Measurements from ENCODE around the gene SMARCA4.

SMARCA4 gene

GRCh38 chr19:11007385-11007784 lies 46.6 kb downstream of the SMARCA4 start:
- FAIRE-seq (no peak), DNase-seq (ENCODE audit: insufficient read length) (no peak)
- TF ChIP-seq POLR2A (IDR thresholded peaks at IDR 0.05; ENCODE audit: low read depth, low read length): no peak
- TF ChIP-seq POLR2AphosphoS5 (IDR thresholded peaks at IDR 0.05; ENCODE audit: low read depth, low read length): no peak
- TF ChIP-seq TAF1 (IDR thresholded peaks at IDR 0.05; ENCODE audit: borderline replicate concordance, low read depth, low read length): no peak

- DNase-seq (ENCODE audit: insufficient read length) (no peak), FAIRE-seq (no peak)
- no peak for TF ChIP-seq POLR2AphosphoS5 (IDR thresholded peaks at IDR 0.05; ENCODE audit: low read depth, low read length)
- TF ChIP-seq TAF1 (IDR thresholded peaks at IDR 0.05; ENCODE audit: borderline replicate concordance, low read depth, low read length): no peak
- TF ChIP-seq POLR2A (IDR thresholded peaks at IDR 0.05; ENCODE audit: low read depth, low read length): no peak
Measured at GRCh38 chr19:11007962-11008532, 47.2 kb downstream of the SMARCA4 start.

DNA sequence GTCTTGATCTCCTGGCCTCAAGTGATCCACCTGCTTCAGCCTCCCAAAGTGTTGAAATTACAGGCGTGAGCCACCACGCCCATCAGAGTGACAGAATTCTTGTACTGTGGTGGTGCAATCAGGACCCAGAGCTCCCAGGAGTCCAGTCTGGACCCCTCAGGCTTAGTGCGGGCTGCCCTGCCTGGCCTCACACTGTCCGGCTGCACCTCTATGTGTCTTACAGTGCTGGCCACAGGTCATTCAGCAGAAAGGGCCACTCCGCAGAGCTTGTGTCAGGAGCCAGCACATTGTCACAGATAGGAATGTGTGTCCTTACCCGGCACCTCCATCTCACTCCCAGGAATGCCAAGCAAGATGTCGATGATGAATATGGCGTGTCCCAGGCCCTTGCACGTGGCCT lies 49.2 kb downstream of the SMARCA4 start:
- TF ChIP-seq TAF1 (IDR thresholded peaks at IDR 0.05; ENCODE audit: borderline replicate concordance, low read depth, low read length) (no peak), POLR2AphosphoS5 (IDR thresholded peaks at IDR 0.05; ENCODE audit: low read depth, low read length) (no peak)
- no peak for FAIRE-seq

DNA sequence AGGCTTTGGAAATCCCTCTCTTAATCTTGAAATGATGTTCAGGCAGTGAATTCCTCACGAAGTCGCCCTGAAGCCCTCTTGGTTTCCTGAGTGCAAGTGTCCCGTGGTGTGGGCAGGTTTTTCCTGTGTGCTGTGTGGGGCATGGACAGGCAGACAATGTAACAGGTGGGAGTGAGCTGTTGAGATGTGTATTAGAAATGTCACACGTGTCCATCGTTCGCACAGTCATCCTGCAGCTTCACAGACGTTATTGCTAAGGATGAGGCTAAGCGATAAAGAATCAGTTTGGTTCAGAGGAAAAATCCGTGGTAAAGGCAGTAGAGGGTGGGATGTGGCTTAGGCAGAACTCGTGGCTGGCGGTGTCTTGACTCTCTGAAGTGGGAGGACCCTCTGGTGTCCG lies 51.7 kb downstream of the SMARCA4 start:
- TF ChIP-seq TAF1 (IDR thresholded peaks at IDR 0.05; ENCODE audit: borderline replicate concordance, low read depth, low read length) (no peak), POLR2AphosphoS5 (IDR thresholded peaks at IDR 0.05; ENCODE audit: low read depth, low read length) (no peak), POLR2A (IDR thresholded peaks at IDR 0.05; ENCODE audit: low read depth, low read length) (no peak)
- DNase-seq (ENCODE audit: insufficient read length) (no peak), FAIRE-seq (no peak)

More for the DNA sequence above, 49.2 kb downstream of the SMARCA4 start:
- DNase-seq (ENCODE audit: insufficient read length): no peak

DNA sequence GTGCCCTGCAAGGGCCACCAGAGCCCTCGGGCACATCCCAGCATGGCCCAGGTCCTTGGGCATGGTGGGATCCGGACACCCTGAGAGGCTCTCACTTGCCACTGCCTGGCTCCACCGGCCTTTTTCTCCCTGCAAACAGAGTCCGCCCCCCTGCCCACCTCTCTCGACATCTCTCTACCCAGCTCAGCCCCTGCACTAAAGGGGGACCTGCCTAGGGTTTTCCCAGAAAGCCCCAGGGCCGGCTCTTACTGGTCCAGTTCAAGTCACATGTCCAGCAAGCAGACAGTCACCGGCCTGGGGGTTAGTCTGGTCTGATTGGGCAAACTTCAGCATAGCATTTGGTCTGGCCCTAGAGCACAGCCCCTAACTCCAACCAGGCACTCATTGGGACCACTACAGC lies 52.9 kb downstream of the SMARCA4 start:
- TF ChIP-seq POLR2A (IDR thresholded peaks at IDR 0.05; ENCODE audit: low read depth, low read length) (no peak), POLR2AphosphoS5 (IDR thresholded peaks at IDR 0.05; ENCODE audit: low read depth, low read length) (no peak), TAF1 (IDR thresholded peaks at IDR 0.05; ENCODE audit: borderline replicate concordance, low read depth, low read length) (no peak)
- no peak for FAIRE-seq
- DNase-seq (ENCODE audit: insufficient read length): no peak

- no peak for DNase-seq (ENCODE audit: insufficient read length)
- TF ChIP-seq POLR2A (IDR thresholded peaks at IDR 0.05; ENCODE audit: low read depth, low read length): no peak
- TF ChIP-seq TAF1 (IDR thresholded peaks at IDR 0.05; ENCODE audit: borderline replicate concordance, low read depth, low read length): no peak
- no peak for TF ChIP-seq POLR2AphosphoS5 (IDR thresholded peaks at IDR 0.05; ENCODE audit: low read depth, low read length)
- FAIRE-seq: no peak
Measured at GRCh38 chr19:11014403-11014911, 53.6 kb downstream of the SMARCA4 start.

- no peak for TF ChIP-seq POLR2A (IDR thresholded peaks at IDR 0.05; ENCODE audit: low read depth, low read length)
- no peak for TF ChIP-seq POLR2AphosphoS5 (IDR thresholded peaks at IDR 0.05; ENCODE audit: low read depth, low read length)
- TF ChIP-seq TAF1 (IDR thresholded peaks at IDR 0.05; ENCODE audit: borderline replicate concordance, low read depth, low read length): no peak
- no peak for FAIRE-seq
- no peak for DNase-seq (ENCODE audit: insufficient read length)
Measured at GRCh38 chr19:11016631-11017030, 55.8 kb downstream of the SMARCA4 start.

GRCh38 chr19:11017275-11018035 lies 56.6 kb downstream of the SMARCA4 start:
- TF ChIP-seq POLR2AphosphoS5 (IDR thresholded peaks at IDR 0.05; ENCODE audit: low read depth, low read length) (no peak), TAF1 (IDR thresholded peaks at IDR 0.05; ENCODE audit: borderline replicate concordance, low read depth, low read length) (no peak), POLR2A (IDR thresholded peaks at IDR 0.05; ENCODE audit: low read depth, low read length) (no peak)

GRCh38 chr19:11018179-11018578 lies 57.3 kb downstream of the SMARCA4 start:
- DNase-seq (ENCODE audit: insufficient read length): no peak
- TF ChIP-seq POLR2A (IDR thresholded peaks at IDR 0.05; ENCODE audit: low read depth, low read length): no peak
- TF ChIP-seq POLR2AphosphoS5 (IDR thresholded peaks at IDR 0.05; ENCODE audit: low read depth, low read length): no peak
- no peak for TF ChIP-seq TAF1 (IDR thresholded peaks at IDR 0.05; ENCODE audit: borderline replicate concordance, low read depth, low read length)
- no peak for FAIRE-seq

More at GRCh38 chr19:11017275-11018035, 56.6 kb downstream of the SMARCA4 start:
- no peak for DNase-seq (ENCODE audit: insufficient read length)
- FAIRE-seq: no peak

- FAIRE-seq: no peak
- DNase-seq (ENCODE audit: insufficient read length): no peak
- TF ChIP-seq POLR2A (IDR thresholded peaks at IDR 0.05; ENCODE audit: low read depth, low read length): 0 out of 2 replicates have a peak, but pooled peaks have one; percentile 19
- no peak for TF ChIP-seq POLR2AphosphoS5 (IDR thresholded peaks at IDR 0.05; ENCODE audit: low read depth, low read length)
Measured at GRCh38 chr19:11018763-11019162, 57.9 kb downstream of the SMARCA4 start.

- DNase-seq (ENCODE audit: insufficient read length) (no peak), FAIRE-seq (no peak)
- TF ChIP-seq TAF1 (IDR thresholded peaks at IDR 0.05; ENCODE audit: borderline replicate concordance, low read depth, low read length): no peak
- no peak for TF ChIP-seq POLR2A (IDR thresholded peaks at IDR 0.05; ENCODE audit: low read depth, low read length)
- no peak for TF ChIP-seq POLR2AphosphoS5 (IDR thresholded peaks at IDR 0.05; ENCODE audit: low read depth, low read length)
Measured at GRCh38 chr19:11019262-11019661, 58.4 kb downstream of the SMARCA4 start.

- no peak for FAIRE-seq
- DNase-seq (ENCODE audit: insufficient read length): no peak
- TF ChIP-seq TAF1 (IDR thresholded peaks at IDR 0.05; ENCODE audit: borderline replicate concordance, low read depth, low read length) (no peak), POLR2A (IDR thresholded peaks at IDR 0.05; ENCODE audit: low read depth, low read length) (no peak)
Measured at GRCh38 chr19:11019824-11020223, 59.0 kb downstream of the SMARCA4 start.
